Keratinocyte (primary cell): Measurements from ENCODE around the gene WDR1. TPM values are rescaled to one million over a fixed set of nuclear protein-coding genes. Genes with fewer than 3 reads are reported as not detected.

Source experiments
- DNase-seq: peaks from one replicate; pipeline ENCODE4 v3.0.0-alpha.2; 2011; ENCODE audit warnings: low read depth, missing footprints, low spot score
- FAIRE-seq: peaks from 2 replicates; lab custom pipeline; 2011; peaks lifted over from hg19 to GRCh38; lab: Jason Lieb, UNC
- H2AFZ ChIP-seq: 2 replicates; pipeline ENCODE4 v1.6.0; 2012; ENCODE audit warnings: low read length, control low read depth, inconsistent platforms; ENCODE audit not compliant: control insufficient read depth
- H3K27ac ChIP-seq: 2 replicates; pipeline ENCODE4 v1.5.1; 2011; ENCODE audit warnings: low read length; ENCODE audit not compliant: control insufficient read depth, insufficient read depth
- H3K27me3 ChIP-seq: 3 replicates; pipeline ENCODE4 v1.6.0; 2011; ENCODE audit warnings: low read length; ENCODE audit not compliant: control insufficient read depth, insufficient read depth; ENCODE audit errors: extremely low read depth
- H3K36me3 ChIP-seq, 2 experiments: 2 replicates in 1 of 2; 3 replicates in 1 of 2; pipeline ENCODE4 v1.5.1; 2011; ENCODE audit warnings: low read length in 2 of 2, mild to moderate bottlenecking in 1 of 2; ENCODE audit not compliant: control insufficient read depth in 2 of 2, insufficient read depth in 2 of 2; ENCODE audit errors: extremely low read depth in 1 of 2
- H3K4me1 ChIP-seq: 3 replicates; pipeline ENCODE4 v1.5.1; 2011; ENCODE audit warnings: low read length; ENCODE audit not compliant: control insufficient read depth, insufficient read depth; ENCODE audit errors: extremely low read depth
- H3K4me2 ChIP-seq: 3 replicates; pipeline ENCODE4 v1.6.0; 2011; ENCODE audit warnings: low read depth, low read length; ENCODE audit not compliant: control insufficient read depth, insufficient read depth; ENCODE audit errors: extremely low read depth
- H3K4me3 ChIP-seq, 3 experiments: fragments of 200-600 bp in 1 of 3; sonication (generic) in 1 of 3; 2 replicates in 2 of 3; 3 replicates in 1 of 3; pipeline ENCODE4 v1.5.1; 2011 to 2016; ENCODE audit warnings: low read length in 3 of 3, mild to moderate bottlenecking in 3 of 3, control low read depth in 2 of 3, inconsistent platforms in 1 of 3, low read depth in 1 of 3, mixed read lengths in 1 of 3, mixed run types in 1 of 3, moderate library complexity in 1 of 3; ENCODE audit not compliant: control insufficient read depth in 2 of 3, insufficient read depth in 2 of 3; ENCODE audit errors: extremely low read depth in 1 of 3
- H3K79me2 ChIP-seq: 2 replicates; pipeline ENCODE4 v1.6.0; 2012; ENCODE audit warnings: low read length; ENCODE audit not compliant: control insufficient read depth, insufficient read depth
- H3K9ac ChIP-seq: 3 replicates; pipeline ENCODE4 v1.6.0; 2011; ENCODE audit warnings: low read length; ENCODE audit not compliant: control insufficient read depth, insufficient read depth; ENCODE audit errors: extremely low read depth
- H3K9me1 ChIP-seq: 3 replicates; pipeline ENCODE4 v1.6.0; 2011; ENCODE audit warnings: low read length; ENCODE audit not compliant: control insufficient read depth, insufficient read depth; ENCODE audit errors: extremely low read depth
- H3K9me3 ChIP-seq: 2 replicates; pipeline ENCODE4 v1.5.1; 2012; ENCODE audit warnings: low read depth, low read length; ENCODE audit not compliant: control insufficient read depth
- H4K20me1 ChIP-seq: 3 replicates; pipeline ENCODE4 v1.6.0; 2011; ENCODE audit warnings: low read length; ENCODE audit not compliant: control insufficient read depth, insufficient read depth; ENCODE audit errors: extremely low read depth
- EZH2 ChIP-seq: IDR thresholded peaks from one replicate; pipeline ENCODE4 v1.6.1; 2012; ENCODE audit warnings: inconsistent platforms, mild to moderate bottlenecking, low read length, moderate library complexity
- dilution Hi-C: fragments of 300-500 bp; cut with MboI; formaldehyde crosslinking; loops from one replicate; pipeline ENCODE4 v1.7.0; 2020; ENCODE audit warnings: low sequenced_read_pairs; ENCODE audit not compliant: extremely low pct_ligation_motif_present
- polyA plus RNA-seq, 5 experiments: library from polyadenylated mRNA; depleted of rRNA in 3 of 5; stranded (reverse) in 3 of 5; stranded (forward) in 1 of 5; unstranded in 1 of 5; fragments of >200 nt; gene quantifications; 1 replicate in 1 of 5; 2 replicates in 3 of 5; 3 replicates in 1 of 5; pipeline versions ENCODE4 v1.2.1 to v1.2.3, GENCODE V29; 2011 to 2012; ENCODE audit warnings: missing spikeins in 2 of 5, low read depth in 1 of 5, low replicate concordance in 1 of 5
- TF ChIP-seq, protein P1 (sequence below), 3 experiments: IDR thresholded peaks in 1 of 3; conservative IDR thresholded peaks in 1 of 3; optimal IDR thresholded peaks in 1 of 3; 2 replicates in 2 of 3; 3 replicates in 1 of 3; pipeline versions ENCODE3 to v1.5.1; 2011; ENCODE audit warnings: low read length in 3 of 3, mild to moderate bottlenecking in 3 of 3, moderate library complexity in 2 of 3, control low read depth in 1 of 3, inconsistent platforms in 1 of 3; ENCODE audit not compliant: insufficient read depth in 2 of 3; ENCODE audit errors: extremely low read depth in 1 of 3

The WDR1 gene
- polyA plus RNA-seq, 1 donor (not counting 4 experiments of a cell fraction or from before 2014, with no cell fraction given): 423 TPM

- Histone ChIP-seq H3K27me3 (no peaks in the 10 kb centered on the region), H2AFZ (no peak overlapping the region), H3K79me2 (no peaks in the 10 kb centered on the region), H3K9me3 (no peaks in the 10 kb centered on the region), H3K36me3 (no peaks in the 10 kb centered on the region), H4K20me1 (no peaks in the 10 kb centered on the region), H3K4me1 (peaks cover 5% of the 10 kb centered on the region), H3K9me1 (no peaks in the 10 kb centered on the region), H3K27ac (no peak overlapping the region), H3K4me3 (no peak overlapping the region), H3K4me2 (no peak overlapping the region), H3K9ac (no peak overlapping the region)
- TF ChIP-seq EZH2: no peak
- TF ChIP-seq, protein P1, sequence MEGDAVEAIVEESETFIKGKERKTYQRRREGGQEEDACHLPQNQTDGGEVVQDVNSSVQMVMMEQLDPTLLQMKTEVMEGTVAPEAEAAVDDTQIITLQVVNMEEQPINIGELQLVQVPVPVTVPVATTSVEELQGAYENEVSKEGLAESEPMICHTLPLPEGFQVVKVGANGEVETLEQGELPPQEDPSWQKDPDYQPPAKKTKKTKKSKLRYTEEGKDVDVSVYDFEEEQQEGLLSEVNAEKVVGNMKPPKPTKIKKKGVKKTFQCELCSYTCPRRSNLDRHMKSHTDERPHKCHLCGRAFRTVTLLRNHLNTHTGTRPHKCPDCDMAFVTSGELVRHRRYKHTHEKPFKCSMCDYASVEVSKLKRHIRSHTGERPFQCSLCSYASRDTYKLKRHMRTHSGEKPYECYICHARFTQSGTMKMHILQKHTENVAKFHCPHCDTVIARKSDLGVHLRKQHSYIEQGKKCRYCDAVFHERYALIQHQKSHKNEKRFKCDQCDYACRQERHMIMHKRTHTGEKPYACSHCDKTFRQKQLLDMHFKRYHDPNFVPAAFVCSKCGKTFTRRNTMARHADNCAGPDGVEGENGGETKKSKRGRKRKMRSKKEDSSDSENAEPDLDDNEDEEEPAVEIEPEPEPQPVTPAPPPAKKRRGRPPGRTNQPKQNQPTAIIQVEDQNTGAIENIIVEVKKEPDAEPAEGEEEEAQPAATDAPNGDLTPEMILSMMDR (optimal IDR thresholded peaks at IDR 0.05 in 1 of 3, IDR thresholded peaks at IDR 0.05 in 1 of 3, conservative IDR thresholded peaks at IDR 0.05 in 1 of 3; ENCODE audit: extremely low read depth in 1 of 3, insufficient read depth in 2 of 3, low read length in 3 of 3): no peak
- FAIRE-seq: no peak
- dilution Hi-C loops: no loop called here
- DNase-seq: no peak
Observed at GRCh38 chr4:10122236-10122932, 5.8 kb upstream of the WDR1 start.

DNA sequence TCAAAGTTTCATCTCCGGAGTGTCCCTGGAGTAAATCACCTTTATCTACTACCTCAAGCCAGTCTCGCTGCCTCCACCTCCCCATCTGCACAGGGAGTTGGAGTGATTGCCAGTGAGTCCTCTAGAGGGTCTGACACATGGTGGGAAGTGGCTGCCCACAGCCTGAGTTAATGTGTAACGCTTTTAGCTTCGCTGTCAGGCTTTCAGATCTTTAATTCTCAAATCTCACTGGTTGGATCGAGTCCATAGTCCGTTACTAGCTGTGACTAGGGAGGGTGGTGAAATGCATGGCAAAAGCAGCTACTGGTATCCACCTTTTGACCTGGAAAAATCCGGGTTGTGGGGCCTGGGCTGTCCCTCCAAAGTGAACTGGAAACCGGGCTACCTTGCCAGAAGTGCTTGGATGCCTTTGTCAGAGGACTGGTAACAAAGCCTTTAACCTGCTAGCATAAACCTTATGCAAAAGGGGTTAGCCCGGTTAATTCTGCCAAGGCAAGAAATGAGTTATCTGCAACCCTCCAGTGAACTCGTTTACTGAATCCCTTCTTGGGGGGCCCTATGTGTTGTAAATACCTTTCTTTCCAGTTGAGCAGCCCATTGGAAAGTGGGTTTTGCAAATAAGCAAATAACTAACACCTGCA lies 5.1 kb upstream of the WDR1 start:
- TF ChIP-seq, protein P1 (optimal IDR thresholded peaks at IDR 0.05 in 1 of 3, IDR thresholded peaks at IDR 0.05 in 1 of 3, conservative IDR thresholded peaks at IDR 0.05 in 1 of 3; ENCODE audit: extremely low read depth in 1 of 3, insufficient read depth in 2 of 3, low read length in 3 of 3): no peak
- TF ChIP-seq EZH2: no peak
- H2AFZ ChIP-seq: no peak overlapping the region
- no peaks in the 10 kb centered on the region for H3K27me3 ChIP-seq
- DNase-seq (no peak), FAIRE-seq (no peak)
- dilution Hi-C loops: no loop called here
- H3K4me2 ChIP-seq: no peak overlapping the region
- H4K20me1 ChIP-seq: no peaks in the 10 kb centered on the region
- H3K9ac ChIP-seq: no peak overlapping the region
- no peaks in the 10 kb centered on the region for H3K9me1 ChIP-seq
- no peaks in the 10 kb centered on the region for H3K9me3 ChIP-seq
- H3K27ac ChIP-seq: no peak overlapping the region
- H3K4me3 ChIP-seq: no peak overlapping the region
- no peaks in the 10 kb centered on the region for H3K79me2 ChIP-seq
- no peaks in the 10 kb centered on the region for H3K36me3 ChIP-seq
- H3K4me1 ChIP-seq: peaks cover 8% of the 10 kb centered on the region
